ENCODE measurements around the gene SFMBT2. TPM values are rescaled to one million over a fixed set of nuclear protein-coding genes. Genes with fewer than 3 reads are reported as not detected.

SFMBT2 gene
- total RNA-seq, 1 donor from 2014 or later: 7.2 TPM

- Mint-ChIP-seq H3K4me1 (ENCODE audit: unreplicated experiment) (peaks cover 24% of the 10 kb centered on the region), H3K9me3 (peaks cover 12% of the 10 kb centered on the region), H3K36me3 (peaks cover 8% of the 10 kb centered on the region), H3K27ac (no peak overlapping the region), H3K27me3 (peaks cover 54% of the 10 kb centered on the region), H3K4me3 (no peak overlapping the region)
- no peak for TF ChIP-seq CTCF (conservative IDR thresholded peaks at IDR 0.05)
- DNase-seq (ENCODE audit: extremely low spot score, unreplicated experiment): no peak
Measured at GRCh38 chr10:7306616-7307015, 104.2 kb downstream of the SFMBT2 start.

- Mint-ChIP-seq H3K4me1 (ENCODE audit: unreplicated experiment) (peaks cover 24% of the 10 kb centered on the region), H3K27ac (no peak overlapping the region), H3K27me3 (peaks cover 54% of the 10 kb centered on the region), H3K4me3 (no peak overlapping the region), H3K9me3 (peaks cover 10% of the 10 kb centered on the region), H3K36me3 (peaks cover 8% of the 10 kb centered on the region)
- TF ChIP-seq CTCF (conservative IDR thresholded peaks at IDR 0.05): no peak
- no peak for DNase-seq (ENCODE audit: extremely low spot score, unreplicated experiment)
Measured at GRCh38 chr10:7306147-7306546, 104.7 kb downstream of the SFMBT2 start.

- Mint-ChIP-seq H3K36me3 (peaks cover 8% of the 10 kb centered on the region), H3K27ac (no peak overlapping the region), H3K9me3 (peaks cover 9% of the 10 kb centered on the region), H3K4me3 (no peak overlapping the region), H3K4me1 (ENCODE audit: unreplicated experiment) (peaks cover 27% of the 10 kb centered on the region), H3K27me3 (peaks cover 57% of the 10 kb centered on the region)
- TF ChIP-seq CTCF (conservative IDR thresholded peaks at IDR 0.05): no peak
- no peak for DNase-seq (ENCODE audit: extremely low spot score, unreplicated experiment)
Measured at GRCh38 chr10:7305053-7305452, 105.8 kb downstream of the SFMBT2 start.

DNA sequence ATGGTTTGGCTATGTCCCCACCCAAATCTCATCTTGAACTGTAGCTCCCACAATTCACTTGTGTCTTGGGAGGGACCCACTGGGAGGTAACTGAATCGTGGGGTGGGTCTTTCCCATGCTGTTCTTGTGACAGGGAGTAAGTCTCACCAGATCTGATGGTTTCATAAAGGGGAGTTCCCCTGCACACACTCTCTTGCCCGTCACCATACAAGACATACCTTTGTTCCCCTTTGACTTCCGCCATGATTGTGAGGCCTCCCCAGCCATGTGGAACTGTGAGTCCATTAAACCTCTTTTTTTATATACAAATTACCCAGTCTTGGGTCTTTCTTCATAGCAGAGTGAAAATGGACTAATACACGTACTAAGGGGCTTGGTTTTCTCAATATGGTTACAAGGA, 106.7 kb downstream of the SFMBT2 start:
- peaks cover 27% of the 10 kb centered on the region for H3K4me1 Mint-ChIP-seq (ENCODE audit: unreplicated experiment)
- H3K27me3 Mint-ChIP-seq: peaks cover 63% of the 10 kb centered on the region
- TF ChIP-seq CTCF (conservative IDR thresholded peaks at IDR 0.05): no peak
- peaks cover 9% of the 10 kb centered on the region for H3K9me3 Mint-ChIP-seq
- no peak for DNase-seq (ENCODE audit: extremely low spot score, unreplicated experiment)
- H3K36me3 Mint-ChIP-seq: peaks cover 8% of the 10 kb centered on the region
- no peak overlapping the region for H3K27ac Mint-ChIP-seq
- H3K4me3 Mint-ChIP-seq: no peak overlapping the region

DNA sequence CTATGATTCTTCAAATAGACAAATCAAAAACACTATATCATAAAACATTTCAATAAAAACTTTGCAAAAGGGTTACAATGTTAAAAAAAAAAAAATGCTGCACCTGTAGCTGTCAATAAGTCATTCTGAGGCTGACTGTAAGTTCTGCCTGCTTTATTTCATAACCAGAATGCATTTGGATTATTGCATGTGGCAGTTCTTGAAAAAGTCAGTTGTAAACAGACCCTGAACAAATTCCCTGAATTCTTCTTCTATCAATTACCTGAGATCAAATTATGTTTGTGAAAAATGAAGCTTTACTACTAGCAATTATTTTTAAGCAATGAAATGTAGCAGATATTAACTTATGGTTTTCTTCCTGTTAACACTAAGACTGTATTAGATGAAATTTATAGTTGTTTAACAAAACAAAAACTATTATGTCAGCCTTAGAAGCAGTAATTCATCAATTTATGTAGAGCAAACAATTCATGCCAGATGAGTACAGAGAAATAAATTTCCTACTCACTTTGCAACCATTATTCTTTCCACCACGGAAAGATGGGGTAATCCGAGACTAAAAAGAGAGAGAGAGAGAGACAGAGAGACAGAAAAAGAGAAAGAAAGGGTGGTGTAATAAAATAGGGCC, 107.8 kb downstream of the SFMBT2 start:
- no peak overlapping the region for H3K27ac Mint-ChIP-seq
- H3K4me1 Mint-ChIP-seq (ENCODE audit: unreplicated experiment): peaks cover 27% of the 10 kb centered on the region
- no peak for DNase-seq (ENCODE audit: extremely low spot score, unreplicated experiment)
- peaks cover 63% of the 10 kb centered on the region for H3K27me3 Mint-ChIP-seq
- H3K36me3 Mint-ChIP-seq: peaks cover 8% of the 10 kb centered on the region
- no peak overlapping the region for H3K4me3 Mint-ChIP-seq
- TF ChIP-seq CTCF (conservative IDR thresholded peaks at IDR 0.05): no peak
- H3K9me3 Mint-ChIP-seq: peaks cover 9% of the 10 kb centered on the region
